ENCODE results near the gene CNPPD1.
"Not testable (repeated sequence)": the region's sequence is repeated elsewhere in the genome, so short reads cannot be mapped to it uniquely, and the experiment has no call there.

Gene CNPPD1

DNA sequence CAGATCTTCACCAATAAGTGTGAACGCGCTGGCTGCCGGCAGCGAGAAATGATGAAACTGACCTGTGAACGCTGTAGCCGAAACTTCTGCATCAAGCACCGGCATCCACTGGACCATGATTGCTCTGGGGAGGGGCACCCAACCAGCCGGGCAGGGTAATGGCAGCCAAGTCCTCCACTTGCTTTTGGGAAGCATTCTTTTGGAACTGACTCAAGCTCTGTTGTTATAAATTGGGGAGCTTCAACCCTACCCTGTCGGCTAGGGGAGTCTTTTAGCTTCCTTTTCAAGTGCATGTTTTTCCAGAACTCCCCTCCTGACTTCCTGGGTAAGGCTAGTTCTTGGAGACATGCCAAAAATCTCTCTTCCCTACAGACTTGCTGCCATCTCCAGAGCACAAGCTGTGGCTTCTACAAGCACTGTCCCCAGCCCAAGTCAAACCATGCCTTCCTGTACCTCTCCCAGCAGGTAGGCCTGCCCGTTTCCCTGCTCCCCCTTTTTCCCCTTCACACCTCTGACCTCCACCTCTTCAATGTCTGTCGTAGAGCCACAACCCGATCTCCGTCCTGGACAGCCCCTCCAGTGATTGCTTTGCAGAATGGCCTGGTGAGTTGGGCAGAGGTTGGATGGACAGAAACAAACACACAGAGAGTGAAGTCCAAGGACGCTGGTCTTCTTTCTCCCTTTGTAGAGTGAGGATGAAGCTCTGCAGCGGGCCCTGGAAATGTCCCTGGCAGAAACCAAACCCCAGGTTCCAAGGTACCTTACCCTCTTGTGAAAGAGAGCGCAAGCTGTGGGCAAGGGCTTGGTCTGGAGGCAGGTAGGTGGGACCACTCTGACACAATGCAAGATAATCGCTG, 31.4 kb upstream of the CNPPD1 start:
- DNase-seq (ENCODE audit: low read depth): no peak

- DNase-seq (ENCODE audit: low read depth): no peak
These were observed 30.6 kb upstream of the CNPPD1 start for GRCh38 chr2:219207134-219207883.

- DNase-seq (ENCODE audit: low read depth): peak; percentile 79
These were observed 29.8 kb upstream of the CNPPD1 start, which contains the start of gene ZFAND2B for GRCh38 chr2:219206328-219207133. TSS of gene ZFAND2B (plus strand) at chr2:219206782. CDS start at chr2:219206988, 206 bp downstream.

DNA sequence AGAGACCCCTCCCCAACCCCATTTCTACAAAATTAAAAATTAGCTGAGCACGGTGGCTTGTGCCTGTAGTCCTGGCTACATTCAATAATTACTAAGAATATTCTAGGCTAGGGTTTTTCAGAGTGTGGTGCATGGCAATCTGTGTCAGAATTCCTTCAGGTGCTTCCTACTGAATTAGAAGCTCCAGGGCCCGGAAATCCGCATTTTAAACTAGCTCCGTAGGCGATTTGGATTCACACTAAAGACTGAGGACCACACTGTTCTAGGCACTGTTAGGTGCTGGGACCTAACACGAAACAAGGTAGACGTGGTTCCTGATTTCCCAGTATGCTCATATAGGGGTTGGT, 29.2 kb upstream of the CNPPD1 start:
- no peak for DNase-seq (ENCODE audit: low read depth)

GRCh38 chr2:219205165-219205538, 28.4 kb upstream of the CNPPD1 start:
- no peak for DNase-seq (ENCODE audit: low read depth)

DNA sequence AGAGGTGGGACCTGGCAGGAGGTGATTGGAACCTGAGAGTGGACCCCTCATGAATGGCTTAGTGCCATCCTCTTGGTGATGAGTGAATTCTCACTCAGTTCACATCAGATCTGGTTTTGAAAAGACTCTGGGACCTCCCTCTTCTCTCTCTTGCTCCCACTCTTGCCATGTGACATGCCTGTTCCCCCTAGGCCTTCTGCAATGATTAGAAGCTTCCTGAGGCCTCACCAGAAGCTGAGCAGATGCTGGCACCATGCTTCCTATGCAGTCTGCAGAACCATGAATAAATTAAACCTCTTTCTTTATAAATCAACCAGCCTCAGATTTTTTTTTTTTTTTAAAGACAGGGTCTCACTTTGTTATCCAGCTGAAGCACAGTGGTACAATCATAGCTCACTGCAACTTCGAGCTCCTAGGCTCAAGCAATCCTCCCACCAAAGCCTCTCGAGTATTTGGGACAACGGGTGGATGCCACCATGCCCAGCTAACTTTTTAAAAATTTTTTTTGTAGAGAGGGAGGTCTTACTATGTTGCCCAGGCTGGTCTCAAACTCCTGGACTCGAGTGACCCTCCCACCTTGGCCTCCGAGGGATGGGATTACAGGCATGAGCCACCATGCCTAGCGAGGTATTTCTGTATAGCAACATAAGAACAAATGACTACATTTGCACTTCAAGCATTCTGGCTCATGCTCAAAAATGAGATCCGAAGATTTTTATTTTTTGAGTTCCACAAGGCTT, 27.9 kb upstream of the CNPPD1 start:
- DNase-seq (ENCODE audit: low read depth): no peak

- DNase-seq (ENCODE audit: low read depth): not testable (repeated sequence)
These were observed 24.6 kb upstream of the CNPPD1 start for GRCh38 chr2:219201331-219201730.

- not testable (repeated sequence) for DNase-seq (ENCODE audit: low read depth)
These were observed 24.0 kb upstream of the CNPPD1 start for GRCh38 chr2:219200502-219201326.

DNA sequence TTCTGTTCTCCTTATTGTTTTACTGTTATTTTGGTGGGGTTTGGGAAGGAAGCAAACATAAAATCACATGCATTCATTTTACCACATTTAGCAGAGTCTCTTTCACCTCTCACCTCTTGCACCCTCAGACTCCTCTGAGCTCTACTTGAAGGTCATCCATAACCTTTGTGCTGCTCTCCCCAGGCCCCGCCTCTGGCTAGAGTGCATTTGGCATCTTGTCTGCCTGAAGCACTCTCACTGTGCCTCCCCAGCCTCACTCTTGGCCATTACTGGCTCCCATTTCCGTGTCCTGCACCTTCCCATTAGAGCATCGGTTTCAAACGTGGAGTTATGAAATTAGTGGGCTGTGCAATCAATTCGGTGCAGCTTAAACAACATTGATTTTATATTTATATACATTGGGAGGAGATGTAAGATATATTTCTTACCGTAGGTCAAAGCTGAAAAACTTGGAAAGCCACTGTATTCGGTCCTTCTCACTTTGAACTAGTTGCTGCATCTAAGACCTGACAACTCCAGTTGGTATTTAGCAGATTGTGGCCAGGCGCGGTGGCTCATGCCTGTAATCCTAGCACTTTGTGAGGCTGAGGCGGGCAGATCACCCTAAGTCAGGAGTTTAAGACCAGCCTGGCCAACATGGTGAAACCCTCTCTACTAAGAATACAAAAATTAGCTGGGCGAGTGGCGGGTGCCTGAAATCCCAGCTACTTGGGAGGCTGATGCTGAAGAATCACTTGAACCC, 22.9 kb upstream of the CNPPD1 start:
- DNase-seq (ENCODE audit: low read depth): no peak

DNA sequence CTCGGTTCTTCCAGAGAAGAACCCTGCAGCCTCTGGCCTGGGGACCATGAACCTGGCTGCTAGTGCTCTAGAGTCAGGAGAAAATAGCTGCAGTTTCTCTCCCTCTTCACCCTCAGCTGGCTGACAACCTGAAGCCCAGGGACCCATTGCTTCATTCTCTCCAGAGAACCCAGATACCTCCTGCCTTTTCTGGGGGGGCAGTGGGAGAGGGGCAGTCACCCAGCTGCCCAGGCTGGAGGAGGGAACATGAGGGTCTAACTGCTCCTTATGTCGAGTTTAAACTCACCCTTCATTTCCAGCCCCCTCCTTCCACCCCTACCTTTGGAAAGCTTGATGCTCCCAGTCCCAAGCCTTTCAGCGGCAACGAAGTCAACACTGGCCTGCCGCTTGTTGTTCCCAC, 22.2 kb upstream of the CNPPD1 start:
- no peak for DNase-seq (ENCODE audit: low read depth)

GRCh38 chr2:219197388-219197787, 20.7 kb upstream of the CNPPD1 start:
- DNase-seq (ENCODE audit: low read depth): no peak

DNA sequence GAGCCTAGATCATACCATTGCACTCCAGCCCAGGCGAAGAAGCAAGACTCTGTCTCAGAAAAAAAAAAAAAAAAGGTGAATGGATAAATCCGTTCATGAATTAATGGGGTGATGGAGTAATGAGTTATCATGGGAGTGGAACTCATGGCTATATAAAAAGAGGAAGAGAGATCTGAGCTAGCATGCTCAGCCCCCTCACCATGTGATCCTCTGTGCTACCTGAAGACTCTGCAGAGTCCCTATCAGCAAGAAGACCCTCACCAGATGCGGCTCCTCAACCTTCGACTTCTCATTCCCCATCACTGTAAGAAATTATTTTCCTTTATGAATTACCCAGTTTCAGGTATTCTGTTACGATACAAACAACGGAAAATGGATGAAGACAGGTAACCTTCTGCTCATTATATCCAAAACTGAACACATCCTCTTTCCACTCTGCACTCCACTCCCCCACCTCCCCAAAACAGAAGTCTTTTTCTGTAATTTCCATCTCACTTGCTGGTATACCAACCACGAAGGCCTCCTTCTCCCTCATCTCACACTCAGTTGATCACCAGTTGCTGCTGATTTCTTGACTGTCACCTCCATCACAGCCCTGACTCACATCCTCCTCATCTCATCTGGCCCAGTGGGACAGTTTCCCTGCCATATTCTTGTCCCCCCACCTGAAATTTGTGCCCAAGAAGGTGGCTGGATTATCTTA, 10.2 kb upstream of the CNPPD1 start:
- DNase-seq (ENCODE audit: low read depth): no peak

GRCh38 chr2:219184121-219184520, 7.4 kb upstream of the CNPPD1 start:
- no peak for DNase-seq (ENCODE audit: low read depth)

DNA sequence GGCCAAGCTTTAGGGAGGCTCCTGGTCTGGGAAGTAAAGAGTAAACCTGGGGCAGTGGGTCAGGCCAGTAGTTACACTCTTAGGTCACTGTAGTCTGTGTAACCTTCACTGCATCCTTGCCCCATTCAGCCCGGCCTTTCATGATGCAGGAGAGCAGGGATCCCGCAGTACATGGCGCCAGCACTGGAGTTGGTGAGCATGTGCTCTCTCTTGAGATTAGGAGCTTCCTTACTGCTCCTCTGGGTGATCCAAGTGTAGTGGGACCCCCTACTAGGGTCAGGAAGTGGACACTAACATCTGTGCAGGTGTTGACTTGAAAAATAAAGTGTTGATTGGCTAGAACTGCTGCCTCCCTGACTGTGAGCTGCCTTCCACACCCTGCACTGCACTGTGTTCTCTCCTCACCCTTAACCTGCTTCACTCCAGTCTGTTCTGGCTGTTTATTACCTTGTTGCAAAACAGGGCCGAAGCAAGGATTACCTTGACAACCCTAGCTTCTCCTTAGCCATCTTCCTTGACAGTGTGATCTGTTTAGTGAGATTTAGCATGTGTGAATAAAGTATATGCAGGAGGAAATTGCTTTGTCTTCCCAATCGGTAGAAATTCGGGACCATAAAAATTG, 6.5 kb upstream of the CNPPD1 start:
- no peak for DNase-seq (ENCODE audit: low read depth)

DNA sequence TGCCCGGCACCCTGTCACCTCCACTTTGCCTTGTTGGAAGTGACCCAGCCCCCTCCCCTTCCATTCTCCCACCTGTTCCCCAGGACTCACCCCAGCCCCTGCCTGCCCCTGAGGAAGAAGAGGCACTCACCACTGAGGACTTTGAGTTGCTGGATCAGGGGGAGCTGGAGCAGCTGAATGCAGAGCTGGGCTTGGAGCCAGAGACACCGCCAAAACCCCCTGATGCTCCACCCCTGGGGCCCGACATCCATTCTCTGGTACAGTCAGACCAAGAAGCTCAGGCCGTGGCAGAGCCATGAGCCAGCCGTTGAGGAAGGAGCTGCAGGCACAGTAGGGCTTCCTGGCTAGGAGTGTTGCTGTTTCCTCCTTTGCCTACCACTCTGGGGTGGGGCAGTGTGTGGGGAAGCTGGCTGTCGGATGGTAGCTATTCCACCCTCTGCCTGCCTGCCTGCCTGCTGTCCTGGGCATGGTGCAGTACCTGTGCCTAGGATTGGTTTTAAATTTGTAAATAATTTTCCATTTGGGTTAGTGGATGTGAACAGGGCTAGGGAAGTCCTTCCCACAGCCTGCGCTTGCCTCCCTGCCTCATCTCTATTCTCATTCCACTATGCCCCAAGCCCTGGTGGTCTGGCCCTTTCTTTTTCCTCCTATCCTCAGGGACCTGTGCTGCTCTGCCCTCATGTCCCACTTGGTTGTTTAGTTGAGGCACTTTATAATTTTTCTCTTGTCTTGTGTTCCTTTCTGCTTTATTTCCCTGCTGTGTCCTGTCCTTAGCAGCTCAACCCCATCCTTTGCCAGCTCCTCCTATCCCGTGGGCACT, 5.8 kb upstream of the CNPPD1 start:
- no peak for DNase-seq (ENCODE audit: low read depth)

GRCh38 chr2:219181531-219181930, 4.8 kb upstream of the CNPPD1 start:
- no peak for DNase-seq (ENCODE audit: low read depth)

DNA sequence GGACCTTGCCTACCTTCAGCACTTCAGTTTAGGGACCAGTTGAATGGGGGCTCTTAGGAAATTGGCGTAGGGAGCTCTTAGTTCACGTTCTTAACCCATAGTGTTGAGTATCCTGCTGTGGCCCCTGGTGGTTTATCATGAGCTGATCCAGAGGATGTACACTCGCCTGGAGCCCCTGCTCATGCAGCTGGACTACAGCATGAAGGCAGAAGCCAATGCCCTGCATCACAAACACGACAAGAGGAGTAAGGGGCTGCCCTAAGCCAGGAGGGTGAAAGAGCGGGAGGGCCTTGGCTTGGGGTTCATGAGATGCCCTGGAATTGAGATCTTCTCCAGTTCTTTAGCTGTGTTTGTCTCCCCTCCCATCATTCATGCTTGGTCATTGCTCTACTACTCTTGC, 4.2 kb upstream of the CNPPD1 start:
- DNase-seq (ENCODE audit: low read depth): no peak

All from HS-5 (cell line).